ENCODE measurements around the gene ABCB8. TPM values are rescaled to one million over a fixed set of nuclear protein-coding genes. Genes with fewer than 3 reads are reported as not detected.

ABCB8 gene
- total and polyA plus RNA-seq, 2 donors (not counting 3 experiments of a cell fraction or from before 2014, with no cell fraction given): 38.0 to 46.3 TPM

DNA sequence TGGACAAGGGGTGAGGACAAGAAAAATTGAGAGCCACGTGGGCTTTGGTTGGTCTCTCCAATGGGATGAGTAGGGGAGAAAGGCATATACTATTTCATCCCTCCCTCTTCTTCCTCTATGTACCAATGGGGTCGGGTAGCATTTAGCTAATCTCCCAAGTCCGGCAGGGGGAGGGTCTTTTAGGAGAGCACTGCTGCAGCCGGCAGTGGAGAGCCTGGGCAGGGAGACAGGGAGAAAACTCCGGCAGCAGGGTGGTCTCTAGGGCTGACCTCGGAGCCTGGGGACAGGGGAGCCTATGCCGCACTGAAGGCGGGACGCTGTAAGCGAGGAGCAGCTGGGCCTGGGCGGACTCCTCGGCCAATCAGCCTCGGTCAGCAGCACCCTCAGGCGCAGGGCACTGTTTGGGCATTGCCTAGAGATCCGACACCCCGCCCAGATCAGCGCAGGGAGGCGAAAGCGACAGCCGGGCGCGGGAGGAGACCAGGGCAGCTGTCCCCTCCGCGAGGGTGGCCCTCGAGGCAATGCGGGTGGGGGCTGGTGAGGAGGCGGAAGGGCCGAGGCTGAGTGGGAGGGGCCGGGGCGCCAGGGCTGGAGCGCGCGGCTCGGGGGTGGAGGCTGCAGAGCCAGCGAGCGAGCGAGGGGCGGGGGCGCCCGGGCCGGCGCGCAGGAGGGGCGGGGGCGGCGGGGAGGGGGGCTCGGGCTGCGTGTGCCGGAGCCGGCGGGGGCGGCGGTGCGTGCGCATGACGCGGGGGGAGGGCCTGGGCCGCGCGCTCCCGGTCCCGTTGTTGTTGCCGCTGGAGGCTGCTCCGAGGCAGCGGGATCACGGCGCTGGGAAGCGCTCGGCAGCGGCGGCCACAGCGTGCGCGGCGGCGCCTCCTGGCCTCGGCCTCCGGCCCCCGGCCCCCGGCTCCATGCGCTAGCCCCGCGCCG is 57.7 kb downstream of the ABCB8 start, which contains the start of gene AGAP3:
TSS of gene AGAP3 (plus strand) at position 785 of the 930 bp plus-strand sequence. CDS start 267 bp downstream, outside the sequence.
- H3K27me3 ChIP-seq (ENCODE audit: control insufficient read depth in 2 of 2, insufficient read depth in 2 of 2, low read length in 2 of 2): no peaks in the 10 kb centered on the region
- DNase-seq (ENCODE audit: low read depth, low spot score) (peak; percentile 80), FAIRE-seq (peak; percentile 86)
- H4K20me1 ChIP-seq (replicated peaks; ENCODE audit: control insufficient read depth, extremely low read depth, insufficient read depth, low read length): no peaks in the 10 kb centered on the region
- H3K79me2 ChIP-seq (ENCODE audit: control insufficient read depth, insufficient read depth, low read length): peaks cover 46% of the 10 kb centered on the region
- peak within 1 kb of the TSS; percentile 94 for H3K4me2 ChIP-seq (ENCODE audit: insufficient read depth, low read length)
- H3K4me1 ChIP-seq (ENCODE audit: control insufficient read depth, extremely low read depth, insufficient read depth, low read length): peaks cover 59% of the 10 kb centered on the region
- H3K9ac ChIP-seq (replicated peaks; ENCODE audit: extremely low read depth, insufficient read depth, low read length): peak within 1 kb of the TSS; percentile 78
- dilution Hi-C loops (cut with MboI; ENCODE audit: extremely low pct_ligation_motif_present, low sequenced_read_pairs): no loop called here
- H3K4me3 ChIP-seq (replicated peaks in 1 of 3; ENCODE audit: insufficient read depth in 1 of 3, low read depth in 1 of 3, low read length in 3 of 3): peak within 1 kb of the TSS; percentile 81 to 96 (median 82)
- BruUV-seq (replicated peaks): no TSS peak
- peak within 1 kb of the TSS; percentile 45 for H2AFZ ChIP-seq (ENCODE audit: low read depth, low read length)
- POLR2A ChIA-PET: interaction anchor here (1.0 kb wide), 1 partner anchor 23 kb away, joined by 4 read pairs; no protein-coding TSS in a partner anchor
- H3K9me3 ChIP-seq (replicated peaks; ENCODE audit: control insufficient read depth, insufficient read depth, low read length): no peaks in the 10 kb centered on the region
- no peaks in the 10 kb centered on the region for H3K9me1 ChIP-seq (replicated peaks; ENCODE audit: control insufficient read depth, extremely low read depth, insufficient read depth, low read length)
- CTCF ChIA-PET: interaction anchor here (1.0 to 2.5 kb wide), 9 partner anchors 10 to 100 kb away, joined by 3 to 16 read pairs (median 4); partner anchors contain the start of gene ABCB8
- no peaks in the 10 kb centered on the region for H3K36me3 ChIP-seq (ENCODE audit: control insufficient read depth in 2 of 2, extremely low read depth in 1 of 2, insufficient read depth in 2 of 2, low read length in 2 of 2)
- TF ChIP-seq FOS (IDR thresholded peaks at IDR 0.05; ENCODE audit: borderline replicate concordance, insufficient read depth, low read length) (no peak), POLR2AphosphoS5 (IDR thresholded peaks at IDR 0.05; ENCODE audit: insufficient read depth, low read depth, low read length) (peak; percentile 91), MYC (IDR thresholded peaks at IDR 0.05; ENCODE audit: low read depth, low read length) (peak; percentile 20), GATA2 (IDR thresholded peaks at IDR 0.05; ENCODE audit: insufficient read depth, insufficient read length, low read depth, low read length) (no peak), POLR2A (IDR thresholded peaks at IDR 0.05; ENCODE audit: low read depth, low read length) (peak; percentile 89), JUN (IDR thresholded peaks at IDR 0.05; ENCODE audit: borderline replicate concordance, insufficient read depth, insufficient read length, low read depth) (no peak), EZH2 (IDR thresholded peaks at IDR 0.05; ENCODE audit: borderline replicate concordance, low read depth, low read length, severe bottlenecking) (no peak)
- TF ChIP-seq, protein P1, sequence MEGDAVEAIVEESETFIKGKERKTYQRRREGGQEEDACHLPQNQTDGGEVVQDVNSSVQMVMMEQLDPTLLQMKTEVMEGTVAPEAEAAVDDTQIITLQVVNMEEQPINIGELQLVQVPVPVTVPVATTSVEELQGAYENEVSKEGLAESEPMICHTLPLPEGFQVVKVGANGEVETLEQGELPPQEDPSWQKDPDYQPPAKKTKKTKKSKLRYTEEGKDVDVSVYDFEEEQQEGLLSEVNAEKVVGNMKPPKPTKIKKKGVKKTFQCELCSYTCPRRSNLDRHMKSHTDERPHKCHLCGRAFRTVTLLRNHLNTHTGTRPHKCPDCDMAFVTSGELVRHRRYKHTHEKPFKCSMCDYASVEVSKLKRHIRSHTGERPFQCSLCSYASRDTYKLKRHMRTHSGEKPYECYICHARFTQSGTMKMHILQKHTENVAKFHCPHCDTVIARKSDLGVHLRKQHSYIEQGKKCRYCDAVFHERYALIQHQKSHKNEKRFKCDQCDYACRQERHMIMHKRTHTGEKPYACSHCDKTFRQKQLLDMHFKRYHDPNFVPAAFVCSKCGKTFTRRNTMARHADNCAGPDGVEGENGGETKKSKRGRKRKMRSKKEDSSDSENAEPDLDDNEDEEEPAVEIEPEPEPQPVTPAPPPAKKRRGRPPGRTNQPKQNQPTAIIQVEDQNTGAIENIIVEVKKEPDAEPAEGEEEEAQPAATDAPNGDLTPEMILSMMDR (IDR thresholded peaks at IDR 0.05; ENCODE audit: extremely low read depth in 1 of 2, insufficient read depth in 1 of 2, low read depth in 1 of 2, low read length in 2 of 2): peak in 1 of 2 donors; percentile 1
- TF ChIP-seq, protein P2, sequence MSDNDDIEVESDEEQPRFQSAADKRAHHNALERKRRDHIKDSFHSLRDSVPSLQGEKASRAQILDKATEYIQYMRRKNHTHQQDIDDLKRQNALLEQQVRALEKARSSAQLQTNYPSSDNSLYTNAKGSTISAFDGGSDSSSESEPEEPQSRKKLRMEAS (IDR thresholded peaks at IDR 0.05; ENCODE audit: insufficient read depth, insufficient read length): no peak
- intact Hi-C loops (cut with micrococcal nuclease): no loop called here
- H3K27ac ChIP-seq (ENCODE audit: insufficient read depth, low read depth, low read length): peak within 1 kb of the TSS; percentile 98

All from endothelial cell of umbilical vein (primary cell).